Stimulated activated naive CD4-positive, alpha-beta T cell treated with Interleukin-2 at 50 U/mL for 16 hours (primary cell): ENCODE results near the gene PRDM11.

Experiments
- DNase-seq: peaks from one replicate; lab custom pipeline; 2025; lab: John Stamatoyannopoulos, UW

PRDM11 gene

DNA sequence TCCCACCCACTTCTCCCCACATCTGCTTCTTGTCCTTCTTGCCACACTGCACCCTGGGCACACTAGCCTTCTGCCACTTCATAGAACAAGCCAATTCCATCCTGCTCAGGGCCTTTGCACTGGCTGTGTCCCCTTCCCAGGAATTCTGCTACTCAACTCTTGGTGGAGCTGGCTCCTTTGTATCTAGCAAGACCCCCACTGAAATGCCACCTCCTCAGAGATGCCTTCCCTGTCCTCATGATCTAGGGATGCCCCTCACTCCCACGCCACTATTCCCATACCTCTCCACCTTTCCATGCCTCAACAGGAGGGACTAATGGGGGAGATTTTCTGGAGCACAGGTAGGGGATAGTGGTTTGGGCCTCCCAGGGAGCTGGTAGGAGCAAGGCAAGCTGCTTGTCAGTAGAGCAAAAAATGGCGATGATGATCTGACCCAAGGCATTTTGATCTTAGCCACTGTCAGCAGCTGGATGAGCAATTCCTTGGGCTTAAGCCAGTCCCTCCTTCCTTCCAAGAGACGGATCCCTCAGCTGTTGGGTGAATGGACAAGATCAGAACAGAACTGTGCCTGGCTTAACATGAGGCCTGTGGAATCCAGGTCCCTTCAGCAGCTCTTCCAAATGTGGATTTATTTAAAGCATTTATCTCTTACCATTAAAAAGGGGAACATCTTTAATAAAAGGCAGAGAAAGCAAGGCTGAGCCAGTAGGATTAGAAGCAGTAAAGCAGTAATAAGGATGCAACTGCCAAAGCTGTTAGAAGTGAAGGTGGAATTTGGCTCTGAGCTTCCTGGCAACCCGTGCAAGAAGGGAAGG, 4.0 kb upstream of the PRDM11 start:
- DNase-seq = no peak

DNA sequence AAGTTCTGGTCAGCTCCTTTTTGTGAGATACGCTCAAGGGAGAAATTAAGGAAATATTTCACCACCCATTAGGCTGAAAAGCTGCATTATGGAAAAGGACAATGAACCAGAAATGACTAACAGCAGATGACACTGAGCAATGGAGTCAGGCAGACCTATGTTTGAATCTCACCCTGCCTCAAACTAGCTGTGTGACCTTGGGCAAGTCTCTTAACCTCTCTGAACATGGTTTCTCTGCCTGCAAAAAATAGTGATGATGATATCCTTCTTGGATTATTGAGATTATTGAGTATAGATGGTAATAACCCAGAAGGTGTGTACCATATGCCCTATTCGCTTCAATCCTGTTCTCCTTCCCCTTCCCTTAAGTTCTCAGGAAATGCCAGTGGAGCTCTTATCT, 2.9 kb upstream of the PRDM11 start:
- no peak for DNase-seq

DNA sequence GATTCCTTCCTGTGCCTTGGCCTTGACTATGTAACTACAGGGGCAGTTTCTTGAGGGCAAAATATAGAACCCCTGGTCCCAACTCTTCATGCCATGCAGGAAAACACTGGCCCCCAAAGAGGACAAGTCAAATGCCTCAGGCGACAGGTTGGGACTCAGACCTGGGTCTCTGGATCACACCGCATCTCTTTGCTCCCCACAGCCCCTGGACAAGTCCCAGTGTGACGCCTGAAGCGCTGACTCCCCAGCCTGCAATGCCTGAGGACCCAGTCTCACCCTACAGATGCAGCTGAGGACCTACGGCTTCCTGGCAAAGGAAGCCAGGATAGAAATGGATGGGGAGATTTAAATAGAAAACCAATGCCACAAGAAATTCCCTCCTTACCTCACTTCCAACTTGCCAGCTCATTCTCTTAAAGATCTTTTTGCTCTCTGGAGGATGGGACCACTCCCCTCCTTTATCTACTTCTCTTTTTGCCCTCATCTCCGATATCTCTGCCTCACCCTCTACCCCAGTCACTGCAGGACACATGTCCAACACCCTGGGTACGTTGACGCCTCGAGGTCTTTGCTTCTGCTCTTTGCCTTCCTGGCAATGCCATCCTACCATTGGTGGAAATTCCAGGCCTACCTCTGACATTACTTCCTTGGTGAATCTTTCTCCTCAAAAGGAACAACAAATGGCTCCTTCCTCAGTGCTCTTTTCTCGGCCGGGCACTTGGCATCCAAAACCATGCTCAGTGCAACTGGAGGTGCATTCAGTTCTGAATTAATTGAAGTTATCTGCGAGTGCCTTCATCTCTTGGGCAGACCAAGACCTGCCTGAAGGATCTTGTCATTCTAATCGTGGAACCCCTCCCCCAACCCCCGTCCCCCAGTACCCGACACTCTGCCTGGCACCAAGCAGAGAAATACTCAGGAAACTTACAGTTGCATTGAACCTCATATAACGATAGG, 2.0 kb upstream of the PRDM11 start:
- DNase-seq = no peak

DNA sequence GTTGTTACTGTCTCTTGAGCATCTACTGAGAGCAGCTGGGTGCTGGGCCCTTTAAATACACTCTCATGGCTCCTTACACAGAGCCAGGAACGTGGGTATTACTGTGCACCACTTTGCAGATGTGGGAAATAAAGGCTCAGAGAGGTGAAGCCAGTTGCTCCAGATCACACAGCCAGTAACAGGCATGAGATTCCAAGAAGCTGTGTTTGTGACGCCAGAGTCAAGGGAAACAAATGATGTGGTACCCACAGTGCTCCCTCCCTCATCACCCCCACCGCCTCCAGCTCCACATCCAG, 1.4 kb upstream of the PRDM11 start:
- DNase-seq = no peak

DNA sequence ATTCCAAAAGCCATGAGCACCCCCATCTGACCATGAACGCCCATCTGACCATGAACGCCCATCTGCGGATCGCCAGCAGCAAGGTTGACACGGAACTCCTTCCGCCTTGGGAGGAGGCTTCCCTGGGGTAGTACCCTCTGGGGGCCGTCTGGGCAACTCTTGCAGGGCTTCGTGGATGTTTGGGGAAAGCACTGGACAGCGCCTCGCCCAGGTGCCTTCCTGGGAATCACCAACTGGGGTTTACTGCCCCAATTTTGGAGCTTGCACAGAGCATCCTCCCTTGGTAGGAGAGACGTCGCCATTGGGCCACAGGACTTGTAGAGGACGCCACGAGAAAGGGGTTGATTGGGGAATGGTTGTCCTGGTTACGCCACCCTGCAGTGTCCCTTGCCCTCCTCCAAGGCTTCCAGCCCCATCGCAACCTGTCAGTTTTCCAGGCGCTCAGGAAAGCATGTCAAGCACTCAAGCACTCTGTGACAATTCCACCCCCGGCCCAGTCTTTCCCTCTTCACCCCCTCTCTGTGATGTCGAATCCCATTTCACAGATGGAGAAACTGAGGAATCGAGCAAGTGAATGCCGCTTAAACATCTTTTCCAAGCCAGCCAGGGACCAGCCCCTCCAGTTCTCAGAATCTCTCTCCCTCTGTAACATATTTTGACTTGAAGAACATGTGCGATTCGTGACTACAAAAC, 914 bp upstream of the PRDM11 start:
- no peak for DNase-seq

DNA sequence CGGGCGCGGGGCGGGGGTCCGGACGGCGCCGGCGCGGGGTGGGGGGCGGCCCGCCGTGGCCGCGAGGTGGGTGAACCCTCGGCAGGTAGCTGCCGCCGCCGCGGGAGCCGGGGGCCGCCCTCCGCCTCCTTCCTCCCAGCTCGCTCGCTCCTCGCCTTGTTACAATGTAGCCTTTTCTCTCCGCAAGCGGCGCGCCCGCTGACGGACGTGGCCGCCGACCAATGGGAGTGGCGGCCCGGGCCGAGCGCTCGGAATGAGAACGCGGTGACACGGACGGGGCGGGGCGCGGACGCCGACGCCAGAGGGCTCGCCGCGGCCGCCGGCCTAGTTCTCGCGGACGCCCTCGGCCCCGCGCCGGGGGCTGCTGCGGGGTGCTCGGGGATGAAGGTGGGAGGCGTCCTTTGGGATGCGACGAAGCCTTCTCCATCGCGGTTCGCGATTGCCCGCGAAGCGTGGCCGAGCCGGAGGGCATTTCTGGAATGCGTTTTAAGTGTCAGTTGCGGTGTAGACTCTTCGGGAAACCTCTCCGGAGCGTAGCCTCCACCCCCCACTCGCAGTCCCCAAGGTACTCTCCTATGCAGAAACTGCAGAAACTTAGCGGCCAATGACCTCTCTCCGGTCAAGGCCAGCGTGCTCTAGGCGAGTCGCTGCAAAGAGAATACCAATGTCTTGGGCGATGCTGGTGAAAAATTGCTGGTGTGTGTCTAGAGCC, 734 bp downstream of the PRDM11 start:
- peak; percentile 89 for DNase-seq

DNA sequence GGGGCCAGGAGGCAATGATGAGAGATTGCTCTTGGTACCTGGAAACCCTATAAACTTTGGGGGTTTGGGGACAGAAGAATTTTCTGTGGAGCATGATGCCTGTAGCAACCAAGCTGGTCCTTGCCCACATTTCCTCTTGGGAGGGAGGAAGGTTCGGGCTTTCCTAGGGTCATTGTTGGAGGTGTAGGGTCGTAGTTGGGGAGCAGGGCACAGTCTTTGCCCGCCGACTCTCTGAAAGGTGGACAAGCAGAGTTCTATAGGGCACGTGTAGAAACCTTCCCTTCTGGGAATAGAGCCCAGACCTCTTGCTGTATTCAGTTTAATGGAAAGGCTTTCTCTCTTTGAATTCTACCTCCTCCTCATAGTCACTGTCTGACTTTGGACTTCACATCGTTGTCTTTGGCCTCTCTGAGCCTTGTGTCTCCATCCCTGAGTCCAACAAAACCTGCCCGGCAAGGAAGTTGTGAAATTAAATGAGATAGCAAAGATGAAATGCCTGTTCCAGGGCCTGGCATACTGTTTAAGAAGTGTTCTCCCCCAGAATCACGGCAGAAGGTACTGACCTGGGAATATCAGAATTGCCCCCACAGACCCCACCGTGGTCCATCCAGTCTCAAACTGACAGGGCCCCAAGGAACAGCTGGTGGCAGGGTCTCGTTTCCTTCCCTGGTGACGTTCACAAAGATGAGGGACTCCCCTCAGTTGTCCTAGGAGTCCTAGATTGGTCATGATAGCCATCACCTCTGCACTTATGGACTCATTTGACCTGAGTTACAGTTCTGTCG, 1.6 kb downstream of the PRDM11 start:
- no peak for DNase-seq

DNA sequence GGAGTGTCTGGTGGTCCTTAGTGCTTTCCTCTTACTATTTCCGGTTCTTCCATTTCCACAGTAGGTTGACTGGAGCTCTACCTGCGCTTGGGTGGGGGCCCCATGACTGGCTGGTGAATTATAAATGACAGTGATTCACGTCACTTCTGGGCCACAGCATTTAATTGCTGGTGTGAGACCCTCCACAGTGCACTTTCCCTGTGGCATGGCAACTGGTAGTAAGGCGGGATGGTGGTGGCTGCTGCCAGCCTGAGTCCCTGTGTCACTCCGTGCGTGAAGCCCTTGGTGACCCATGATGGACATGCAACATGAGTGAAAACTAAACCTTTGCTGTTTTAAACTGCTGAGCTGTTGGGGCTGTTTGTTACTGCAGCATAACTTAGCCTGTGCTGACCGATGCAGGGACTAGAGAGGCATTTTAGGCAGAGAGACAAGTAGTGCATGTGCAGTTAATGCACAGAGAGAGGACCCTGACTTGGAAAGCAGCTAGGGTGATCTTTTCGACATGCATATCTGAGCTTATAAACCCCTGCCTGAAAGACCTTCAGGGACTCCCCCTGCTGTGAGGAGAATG, 3.1 kb downstream of the PRDM11 start:
- DNase-seq = no peak

DNA sequence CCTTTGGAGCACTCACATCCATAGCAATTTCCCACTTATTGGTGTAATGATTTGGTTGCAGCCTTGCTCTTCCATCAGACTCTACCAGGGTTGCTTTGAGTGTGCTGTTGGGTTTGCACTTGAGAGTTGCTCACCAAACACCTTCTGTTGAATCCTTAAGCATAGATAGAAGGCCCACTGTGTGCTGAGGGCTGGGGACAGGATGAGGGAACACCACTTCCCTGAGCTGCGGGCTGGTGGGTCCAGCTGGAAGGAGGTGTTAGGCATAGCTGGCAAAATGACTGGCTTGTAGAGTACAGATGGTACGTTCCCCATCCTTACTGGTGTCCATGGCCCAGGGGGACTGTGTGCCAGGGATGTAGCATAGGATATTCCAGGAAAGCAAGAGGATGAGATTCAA, 3.9 kb downstream of the PRDM11 start:
- DNase-seq = no peak

DNA sequence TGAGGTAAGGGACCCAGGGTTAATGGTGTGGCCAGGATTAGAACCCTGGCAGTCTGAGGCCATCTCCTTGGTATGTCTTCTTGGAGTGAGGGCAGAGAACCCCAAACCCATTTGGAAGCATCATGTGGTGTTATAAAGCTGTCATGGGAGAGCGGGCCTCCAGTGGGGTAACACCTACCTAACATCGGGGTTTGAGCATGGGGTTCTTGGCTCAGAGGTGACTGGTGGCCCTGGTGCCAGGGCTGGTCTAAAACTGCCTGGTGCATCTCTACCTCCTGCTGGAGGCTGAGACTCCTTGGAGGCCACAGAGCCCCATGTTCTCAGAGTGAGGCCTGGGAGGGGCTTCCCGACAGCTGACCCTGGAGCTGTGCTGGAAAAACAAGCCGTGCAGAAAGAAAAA, 4.5 kb downstream of the PRDM11 start:
- no peak for DNase-seq

DNA sequence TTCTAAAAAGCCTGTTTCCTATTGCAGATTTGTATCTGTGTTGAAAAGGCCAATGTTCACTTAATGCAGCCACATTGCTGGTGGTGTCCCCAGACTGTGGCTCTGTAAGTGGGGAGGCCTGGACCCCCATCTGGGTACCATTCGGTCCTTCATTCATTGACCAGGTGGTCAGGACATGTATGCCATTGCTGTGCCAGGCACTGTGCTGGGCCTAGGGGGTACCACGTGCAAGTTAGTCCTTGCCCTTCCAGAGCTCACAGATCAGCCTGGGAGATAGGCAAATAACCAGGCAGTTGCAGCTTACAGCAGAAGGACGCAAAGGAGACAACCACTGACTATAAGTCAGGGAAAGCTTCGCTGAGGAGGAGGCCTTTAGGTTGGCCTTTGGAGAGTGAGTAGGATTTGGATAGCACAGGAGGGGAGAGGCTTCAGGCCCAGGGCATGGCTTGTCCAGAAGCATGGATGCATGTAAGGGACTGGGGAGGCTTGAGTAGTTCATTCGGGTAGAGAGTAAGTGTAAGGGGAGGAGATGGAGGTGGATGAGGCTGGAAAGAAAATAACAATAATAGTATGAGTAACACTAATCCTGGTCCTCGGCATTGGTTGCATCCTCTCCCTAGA, 5.0 kb downstream of the PRDM11 start:
- DNase-seq = no peak

DNA sequence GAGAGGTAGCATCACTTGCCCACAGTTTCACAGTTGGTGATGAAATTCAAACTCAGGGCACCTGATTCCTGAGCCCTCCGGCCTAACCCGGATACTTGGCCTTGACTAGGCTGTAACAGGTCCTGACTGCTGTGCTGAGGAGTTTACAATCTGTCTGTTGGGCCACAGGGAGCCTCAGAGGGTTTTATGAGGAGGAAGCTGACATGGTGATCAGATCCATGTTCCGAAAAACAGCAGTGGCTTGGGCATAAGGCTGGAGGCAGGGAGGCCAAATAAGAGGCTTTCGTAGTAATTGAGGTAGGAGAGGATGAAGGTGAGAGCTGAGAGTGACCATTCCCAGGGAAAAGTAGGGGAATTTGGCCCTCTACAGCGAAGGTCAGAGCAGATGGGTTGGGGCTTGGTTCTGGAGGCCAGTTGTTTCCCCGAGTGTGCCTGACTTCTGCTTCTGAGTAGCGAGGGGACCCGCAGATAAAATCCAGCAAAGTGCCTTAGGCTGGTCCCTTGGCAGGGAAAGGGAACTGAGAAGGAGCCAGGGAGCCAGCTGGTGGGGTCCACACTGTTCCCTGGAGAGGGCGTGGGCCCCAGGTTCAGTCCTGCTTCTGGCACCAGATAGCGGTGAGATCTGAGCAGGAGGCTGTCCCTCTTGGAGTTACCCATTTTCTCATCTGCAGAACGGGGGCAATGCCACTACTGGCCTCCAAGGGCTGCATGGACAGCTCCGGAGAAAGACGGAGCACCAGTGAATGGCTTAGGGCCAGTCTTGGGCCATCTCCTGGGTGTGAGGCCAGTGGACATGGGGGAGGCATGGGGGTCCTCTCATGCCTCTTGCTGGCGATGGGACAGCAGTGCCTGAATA, 6.5 kb downstream of the PRDM11 start:
- DNase-seq = no peak

DNA sequence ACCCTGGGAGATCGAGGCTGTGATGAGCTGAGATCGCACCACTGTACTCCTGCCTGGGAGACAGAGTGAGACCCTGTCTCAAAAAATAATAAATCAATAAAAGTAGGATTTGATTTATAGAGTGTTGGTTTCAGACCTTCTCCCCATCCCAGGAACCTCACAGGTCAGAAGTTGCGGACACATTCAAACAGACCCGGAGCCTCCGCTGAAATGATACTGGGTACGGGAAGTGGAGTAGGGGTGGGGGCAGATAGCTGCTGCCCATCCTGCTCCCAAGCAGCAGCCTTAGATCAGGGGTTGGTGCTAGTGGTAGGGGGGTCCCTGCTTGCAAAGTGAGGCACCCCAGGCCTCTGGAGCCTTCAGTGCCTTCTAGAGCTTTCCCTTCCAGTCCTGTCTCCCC, 7.8 kb downstream of the PRDM11 start:
- no peak for DNase-seq

DNA sequence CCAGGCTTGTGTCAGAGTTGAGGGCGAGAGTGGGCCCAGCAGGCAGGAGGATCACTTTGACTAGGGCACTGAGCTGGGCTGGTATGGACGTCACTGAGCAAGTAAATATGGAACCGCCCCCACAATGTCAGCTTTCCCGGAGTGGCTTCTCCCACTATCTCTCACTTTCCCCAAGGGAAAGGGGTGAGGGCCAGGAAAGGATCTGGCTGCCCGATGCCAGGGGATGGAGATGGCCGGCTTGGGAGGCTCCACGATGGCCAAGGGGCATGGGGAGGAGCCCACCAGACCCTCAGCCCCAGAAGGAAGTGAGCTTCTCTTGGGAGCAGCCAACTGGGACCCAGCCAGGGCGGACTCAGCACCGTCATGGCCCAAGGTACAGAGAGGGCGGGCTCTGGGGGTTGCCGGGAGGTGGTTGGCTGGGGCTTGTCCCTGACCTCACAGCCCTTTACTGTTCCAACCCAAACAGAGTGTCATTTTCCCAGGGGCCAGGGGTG, 8.7 kb downstream of the PRDM11 start:
- no peak for DNase-seq

DNA sequence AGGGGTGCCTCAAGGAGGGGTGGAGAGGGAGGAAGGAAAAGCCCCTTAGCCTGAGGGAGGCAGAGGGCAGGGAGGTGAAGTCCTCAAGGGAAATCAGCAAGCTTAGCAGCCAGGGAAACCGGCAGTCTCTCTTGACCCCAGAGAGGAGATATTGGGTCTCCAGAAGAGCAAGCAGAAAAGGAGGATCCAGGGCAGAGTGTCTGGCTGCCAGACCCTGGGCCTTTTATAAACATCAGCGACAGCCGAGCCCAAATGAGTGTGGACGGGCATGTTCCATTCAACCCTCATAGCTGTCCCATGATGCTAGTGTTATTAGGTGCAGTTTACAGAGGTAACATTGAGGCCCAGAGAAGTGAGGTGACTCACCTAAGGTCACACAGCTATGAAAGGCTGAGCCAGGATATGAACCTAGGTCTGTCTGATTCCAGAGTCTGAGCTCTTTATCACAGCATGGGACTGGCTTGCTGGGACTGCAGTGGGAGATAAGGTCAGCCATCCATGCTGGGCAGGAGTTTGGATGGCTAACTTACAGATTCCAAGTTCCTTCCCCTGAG, 9.3 kb downstream of the PRDM11 start:
- no peak for DNase-seq

DNA sequence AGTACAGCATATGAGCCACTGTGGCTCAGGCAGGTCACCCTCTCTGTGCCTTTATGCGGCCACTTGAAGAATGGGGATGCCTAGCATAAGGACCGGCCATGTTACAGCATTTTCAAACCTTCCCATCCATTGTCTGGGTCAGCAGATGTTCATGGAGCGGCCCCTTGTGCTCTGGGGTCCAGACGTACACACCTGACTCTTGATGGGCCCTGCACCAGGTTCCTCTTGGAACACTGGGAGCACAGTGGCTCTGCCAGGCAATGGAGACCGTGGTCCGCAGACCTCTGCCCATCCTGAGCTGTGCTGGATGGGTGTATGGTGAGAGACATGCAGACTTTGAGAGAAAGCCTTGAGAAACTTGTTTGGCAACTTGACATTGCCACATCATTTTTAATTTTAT, 9.8 kb downstream of the PRDM11 start:
- DNase-seq = no peak

DNA sequence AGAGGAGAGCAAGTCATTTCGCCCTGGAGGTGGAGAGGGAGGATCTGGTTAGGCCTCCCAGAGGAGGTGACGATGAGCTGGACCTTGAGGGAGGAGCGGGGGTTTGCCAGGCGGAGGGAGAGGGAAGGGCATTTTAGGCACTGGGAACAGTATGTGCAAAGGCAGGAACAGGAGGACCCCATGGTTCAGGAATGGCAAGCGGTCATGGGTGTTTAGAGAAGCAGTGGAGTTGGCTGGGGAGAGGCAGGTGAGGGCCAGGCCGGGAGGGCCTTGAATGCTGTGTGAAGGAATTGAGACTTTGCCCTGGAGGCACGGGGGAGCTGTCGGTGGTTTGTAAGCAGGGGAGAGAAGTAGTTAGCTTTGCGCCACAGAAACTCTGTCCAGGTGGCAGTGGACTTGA, 10.3 kb downstream of the PRDM11 start:
- DNase-seq = no peak

DNA sequence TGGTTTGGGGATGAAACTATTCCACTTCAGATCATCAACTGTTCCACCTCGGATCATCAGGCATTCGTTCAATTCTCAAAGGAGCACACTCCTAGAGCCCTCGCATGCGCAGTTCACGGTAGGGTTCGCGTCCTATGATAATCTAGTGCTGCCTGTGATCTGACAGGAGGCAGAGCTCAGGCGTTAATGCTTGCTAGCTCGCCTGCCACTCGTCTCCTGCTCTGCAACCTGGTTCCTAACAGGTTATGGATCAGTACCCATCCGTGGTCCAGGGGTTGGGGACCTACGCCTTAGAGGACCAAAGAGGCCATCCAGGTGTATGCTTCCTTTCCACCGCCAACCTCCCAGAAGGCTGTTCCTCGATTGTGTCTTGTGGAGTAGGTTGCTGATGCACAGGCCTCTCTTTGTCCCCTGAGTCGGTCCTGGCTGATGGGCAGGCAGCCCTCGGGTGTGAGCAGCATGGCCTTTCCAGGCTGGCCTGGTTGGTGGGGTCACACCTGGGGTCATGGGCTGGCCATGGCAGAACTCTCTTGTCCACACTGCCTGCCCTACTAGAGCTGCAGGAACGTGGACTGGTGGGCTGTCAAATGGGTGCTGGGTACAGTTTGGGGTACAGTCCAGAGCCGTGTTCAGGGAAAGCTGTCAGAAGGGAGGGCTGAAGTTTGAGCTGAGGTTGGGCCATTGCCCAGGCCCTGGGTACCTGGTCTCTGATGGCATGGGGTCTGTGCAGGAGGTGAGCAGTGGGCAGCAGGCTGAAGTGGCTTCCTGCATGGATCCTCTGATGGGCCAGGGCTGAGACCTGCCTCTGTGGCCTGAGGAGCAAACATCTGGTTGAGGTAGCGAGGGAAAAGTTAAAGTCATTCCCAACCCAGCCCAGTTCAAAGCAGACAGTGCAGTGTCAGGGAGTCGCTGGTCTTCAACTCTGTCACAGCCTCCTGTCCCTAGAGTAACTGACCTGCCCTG, 11.1 kb downstream of the PRDM11 start:
- DNase-seq = no peak
